A549 (cell line): ENCODE data around the gene HDHD3.

Source experiments
- CTCF ChIP-seq: fragments of >200 bp; sonication (Bioruptor Twin); formaldehyde crosslinking; IDR thresholded peaks from 3 replicates; pipeline ENCODE4 v1.5.1; 2016
- JUN ChIP-seq, 2 experiments: fragments of >200 bp; sonication (Bioruptor Twin); formaldehyde crosslinking; IDR thresholded peaks; 2 replicates in 1 of 2; 3 replicates in 1 of 2; pipeline ENCODE4 v1.6.1; 2016 to 2017

GRCh38 chr9:113340011-113340699 is 36.6 kb downstream of the HDHD3 start, which contains the start of gene WDR31:
- TF ChIP-seq JUN (IDR thresholded peaks at IDR 0.05) (peak; percentile 53 to 85; a peak in 4 of 5 replicates), CTCF (no peak)
